ENCODE data around the gene TRAF4. TPM values are rescaled to one million over a fixed set of nuclear protein-coding genes. Genes with fewer than 3 reads are reported as not detected.

TRAF4 gene
- total RNA-seq, 1 donor from 2014 or later = 53.2 TPM

DNA sequence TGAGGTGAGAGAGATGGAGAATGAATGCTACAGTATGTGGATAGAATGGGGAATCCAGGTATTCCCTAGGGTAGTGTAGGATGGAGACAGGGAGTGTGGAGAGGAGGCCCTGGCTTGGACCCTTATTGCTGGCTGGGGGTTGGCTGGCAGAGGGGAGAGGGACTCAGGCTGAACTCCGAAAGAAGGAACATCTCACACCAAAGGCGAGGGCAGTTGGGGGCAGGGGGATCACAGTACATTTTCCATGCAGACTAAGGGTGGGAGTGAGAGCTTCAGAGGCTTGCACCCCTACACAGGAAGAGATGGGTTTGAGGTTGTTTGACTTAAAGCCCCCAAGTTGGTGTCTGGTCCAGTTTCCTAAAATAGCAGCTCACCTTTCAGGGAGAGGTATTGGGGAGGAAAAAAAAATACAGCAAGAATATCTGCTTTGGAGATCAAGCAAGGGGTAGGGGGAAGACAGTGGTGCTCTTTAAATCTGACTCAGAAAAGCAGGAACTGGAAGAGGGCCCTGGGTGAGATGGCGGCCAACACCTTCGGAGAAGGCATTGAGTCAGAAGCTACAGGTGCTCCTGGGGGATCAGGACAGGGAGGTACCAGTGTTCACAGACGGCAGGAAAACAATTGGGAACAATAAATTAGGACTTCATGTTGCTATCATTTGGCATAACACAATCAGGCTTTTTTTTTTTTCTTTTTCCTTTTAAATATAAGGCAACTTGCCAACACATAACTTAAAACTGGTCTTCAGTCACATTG lies 12.4 kb downstream of the TRAF4 start:
- TF ChIP-seq, protein P1, sequence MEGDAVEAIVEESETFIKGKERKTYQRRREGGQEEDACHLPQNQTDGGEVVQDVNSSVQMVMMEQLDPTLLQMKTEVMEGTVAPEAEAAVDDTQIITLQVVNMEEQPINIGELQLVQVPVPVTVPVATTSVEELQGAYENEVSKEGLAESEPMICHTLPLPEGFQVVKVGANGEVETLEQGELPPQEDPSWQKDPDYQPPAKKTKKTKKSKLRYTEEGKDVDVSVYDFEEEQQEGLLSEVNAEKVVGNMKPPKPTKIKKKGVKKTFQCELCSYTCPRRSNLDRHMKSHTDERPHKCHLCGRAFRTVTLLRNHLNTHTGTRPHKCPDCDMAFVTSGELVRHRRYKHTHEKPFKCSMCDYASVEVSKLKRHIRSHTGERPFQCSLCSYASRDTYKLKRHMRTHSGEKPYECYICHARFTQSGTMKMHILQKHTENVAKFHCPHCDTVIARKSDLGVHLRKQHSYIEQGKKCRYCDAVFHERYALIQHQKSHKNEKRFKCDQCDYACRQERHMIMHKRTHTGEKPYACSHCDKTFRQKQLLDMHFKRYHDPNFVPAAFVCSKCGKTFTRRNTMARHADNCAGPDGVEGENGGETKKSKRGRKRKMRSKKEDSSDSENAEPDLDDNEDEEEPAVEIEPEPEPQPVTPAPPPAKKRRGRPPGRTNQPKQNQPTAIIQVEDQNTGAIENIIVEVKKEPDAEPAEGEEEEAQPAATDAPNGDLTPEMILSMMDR (IDR thresholded peaks at IDR 0.05) = no peak
- no peak for DNase-seq (ENCODE audit: low spot score in 2 of 2)
- Histone ChIP-seq H3K4me3 (no peak overlapping the region), H3K27ac (no peak overlapping the region), H3K27me3 (no peaks in the 10 kb centered on the region), H3K4me1 (no peaks in the 10 kb centered on the region), H3K9me3 (no peaks in the 10 kb centered on the region), H3K36me3 (peaks cover 15 to 24% of the 10 kb centered on the region in 2 donors)
- intact Hi-C loops (cut with DNase I) = no loop called here

DNA sequence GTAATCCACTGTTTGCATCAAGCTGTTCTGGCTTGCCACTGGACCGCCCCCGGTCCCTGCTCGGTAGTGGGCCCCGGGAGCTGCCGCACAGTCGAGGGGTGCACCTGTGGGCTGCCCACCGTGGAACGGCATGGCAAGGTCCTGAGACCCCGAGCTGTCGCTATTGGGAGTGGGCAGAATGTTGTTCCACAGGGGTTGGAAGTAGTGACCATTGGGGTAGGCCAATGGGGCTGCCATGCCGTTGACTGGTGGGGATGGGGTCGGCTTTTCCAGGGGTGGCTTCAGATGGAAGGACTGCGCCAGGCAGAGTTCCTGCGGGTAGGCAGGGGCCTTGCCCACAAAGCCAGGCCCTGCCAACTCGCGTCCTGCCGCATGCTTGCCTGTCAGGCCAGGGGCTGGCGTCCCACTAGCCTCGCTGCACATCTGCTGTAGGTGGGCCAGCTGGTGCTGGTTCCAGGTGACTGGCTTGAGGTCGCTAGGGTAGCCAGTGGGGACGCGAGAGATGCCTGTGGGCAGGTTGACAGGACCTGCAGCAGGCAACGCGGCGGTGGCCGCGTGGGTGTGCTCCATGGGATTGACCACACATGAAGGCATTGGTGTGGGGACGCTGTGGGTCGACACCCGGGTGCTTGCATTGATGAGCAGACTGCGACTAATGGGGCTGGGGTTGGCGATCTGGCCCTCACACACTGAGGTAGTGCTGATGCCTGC lies 14.8 kb downstream of the TRAF4 start:
- no peak overlapping the region for H3K27ac ChIP-seq
- no peak overlapping the region for H3K4me3 ChIP-seq
- H3K36me3 ChIP-seq = peaks cover 15 to 24% of the 10 kb centered on the region in 2 donors
- no peaks in the 10 kb centered on the region for H3K4me1 ChIP-seq
- TF ChIP-seq, protein P1 (IDR thresholded peaks at IDR 0.05) = no peak
- no peak for DNase-seq (ENCODE audit: low spot score in 2 of 2)
- no peaks in the 10 kb centered on the region for H3K27me3 ChIP-seq
- H3K9me3 ChIP-seq = no peaks in the 10 kb centered on the region
- intact Hi-C loops (cut with DNase I) = no loop called here

DNA sequence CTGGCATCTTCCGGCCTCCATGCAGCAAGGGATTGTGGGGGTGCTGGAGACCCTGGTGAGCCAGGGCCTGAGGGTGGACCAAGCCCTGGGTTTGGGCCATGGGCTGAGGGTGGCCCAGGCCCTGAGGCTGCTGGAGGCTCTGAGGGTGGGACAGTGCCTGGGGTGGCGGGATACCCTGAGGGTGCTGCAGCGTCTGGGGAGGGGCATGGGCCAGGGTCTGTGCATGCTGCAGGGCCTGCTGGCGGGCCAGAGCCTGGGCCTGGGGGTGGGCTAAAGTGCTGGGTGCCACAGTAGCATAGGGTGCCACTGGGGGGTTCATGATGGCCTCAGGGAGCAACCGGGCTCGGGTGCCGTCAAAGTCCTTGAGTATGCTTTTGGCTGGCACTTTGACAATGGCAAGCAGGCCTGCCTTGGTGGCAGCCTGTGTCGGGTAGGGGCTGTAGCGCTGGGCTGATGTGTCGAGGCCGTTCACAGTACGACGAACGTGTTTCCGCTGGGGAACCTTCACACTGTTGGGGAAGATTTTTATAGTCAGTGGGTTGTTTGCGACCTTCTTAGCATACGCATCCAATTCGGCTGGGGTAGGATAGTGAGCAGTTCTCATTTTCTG lies 15.6 kb downstream of the TRAF4 start:
- H3K9me3 ChIP-seq = no peaks in the 10 kb centered on the region
- H3K27me3 ChIP-seq = no peaks in the 10 kb centered on the region
- no peaks in the 10 kb centered on the region for H3K4me1 ChIP-seq
- intact Hi-C loops (cut with DNase I) = no loop called here
- DNase-seq (ENCODE audit: low spot score in 2 of 2) = no peak
- TF ChIP-seq, protein P1 (IDR thresholded peaks at IDR 0.05) = no peak
- H3K4me3 ChIP-seq = no peak overlapping the region
- peaks cover 16 to 25% of the 10 kb centered on the region in 2 donors for H3K36me3 ChIP-seq
- no peak overlapping the region for H3K27ac ChIP-seq

DNA sequence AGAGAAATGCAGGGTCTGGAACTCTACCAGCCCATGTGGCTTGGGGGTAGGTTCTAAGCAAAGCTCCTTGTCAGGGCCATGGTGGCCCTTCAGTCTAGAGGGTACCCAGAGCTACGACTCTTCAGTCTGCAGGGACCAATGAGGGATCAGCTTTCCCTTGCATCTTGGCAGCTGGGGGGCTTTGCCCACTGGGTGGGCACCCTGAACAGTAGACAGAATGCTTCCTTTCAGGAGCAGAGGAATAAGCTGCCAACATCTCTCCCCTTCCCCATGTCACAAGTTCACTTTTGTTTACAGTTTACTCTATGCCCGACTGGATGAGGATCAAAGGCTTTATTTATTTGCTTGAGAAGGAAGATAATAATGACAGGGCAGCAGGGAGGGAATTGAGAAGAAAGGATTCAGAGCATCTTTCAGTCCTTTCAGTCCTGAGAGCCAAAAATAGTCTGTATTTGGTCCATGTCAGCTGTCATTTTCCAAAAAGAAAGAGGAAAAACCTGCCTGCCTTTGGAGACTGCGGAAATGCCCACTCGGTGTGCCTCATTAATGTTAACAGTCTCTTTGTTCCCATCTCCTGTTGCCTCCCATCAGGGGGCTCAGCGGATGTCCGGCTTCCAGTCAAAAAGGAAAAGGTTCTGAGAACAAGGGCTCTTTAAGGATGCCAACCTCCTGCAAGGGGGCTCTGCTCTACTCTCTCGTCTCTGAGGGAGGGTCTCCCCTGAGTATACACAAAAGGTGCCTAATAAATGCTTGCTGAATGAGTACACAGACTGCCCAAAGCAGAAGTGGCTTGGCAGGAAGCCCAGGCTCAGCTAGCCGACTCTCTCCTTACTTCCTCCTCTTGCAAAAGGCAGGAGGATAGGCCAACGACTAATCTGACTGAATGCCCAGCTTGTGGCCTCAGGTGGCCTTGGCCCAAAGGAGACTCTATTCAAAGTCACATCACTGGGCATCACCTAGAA lies 17.1 kb downstream of the TRAF4 start:
- H3K27me3 ChIP-seq = no peaks in the 10 kb centered on the region
- DNase-seq (ENCODE audit: low spot score in 2 of 2) = no peak
- TF ChIP-seq, protein P1 (IDR thresholded peaks at IDR 0.05) = no peak
- peaks cover 18 to 35% of the 10 kb centered on the region in 2 donors for H3K36me3 ChIP-seq
- H3K4me1 ChIP-seq = no peaks in the 10 kb centered on the region
- intact Hi-C loops (cut with DNase I) = loop anchor here (5.0 kb wide), 3 partner anchors 34 to 136 kb away; partner anchors contain the start of genes FLOT2, NEK8 and TLCD1
- H3K4me3 ChIP-seq = no peak overlapping the region
- H3K27ac ChIP-seq = no peak overlapping the region
- no peaks in the 10 kb centered on the region for H3K9me3 ChIP-seq

Data from ascending aorta (tissue), 2 donors.